ENCODE results near the gene SMIM35. TPM values are rescaled to one million over a fixed set of nuclear protein-coding genes. Genes with fewer than 3 reads are reported as not detected.

The SMIM35 gene
- polyA plus RNA-seq, 1 of the 3 experiments (the other 2 are of a cell fraction) = not detected

- no peaks in the 10 kb centered on the region for H4K20me1 ChIP-seq (ENCODE audit: insufficient read depth)
- 5% methylated on average over 3 of the region's 3 CpGs for WGBS (ENCODE audit: low lambda C conversion rate)
- no peaks in the 10 kb centered on the region for H3K79me2 ChIP-seq (ENCODE audit: insufficient read depth)
- H3K4me1 ChIP-seq (ENCODE audit: control insufficient read depth in 1 of 2, insufficient read depth in 2 of 2, low read depth in 1 of 2, low read length in 1 of 2) = no peaks in the 10 kb centered on the region; a peak in 1 of 4 replicates
- H3K9ac ChIP-seq = no peak overlapping the region
- no peak overlapping the region for H3K4me3 ChIP-seq (ENCODE audit: low read depth in 2 of 2, low read length in 1 of 2)
- 0 out of 2 replicates have a peak, but pooled peaks cover 4% of the 10 kb centered on the region for H3K9me3 ChIP-seq
- H2AFZ ChIP-seq (ENCODE audit: low read depth) = no peak overlapping the region
- H3K4me2 ChIP-seq = no peak overlapping the region
- DNase-seq = no peak
- H3K9me2 ChIP-seq = no peaks in the 10 kb centered on the region
- CTCF ChIA-PET = no interaction called here
- H3K27me3 ChIP-seq (ENCODE audit: insufficient read depth) = no peaks in the 10 kb centered on the region; the same call in 1 of the 2 replicates
- TF ChIP-seq IRF3 (IDR thresholded peaks at IDR 0.05; ENCODE audit: low read depth, low read length) = no peak
- no peak for TF ChIP-seq TEAD4 (IDR thresholded peaks at IDR 0.05; ENCODE audit: borderline replicate concordance, insufficient read depth)
- TF ChIP-seq FOXJ3 (CRISPR knock-in tag; IDR thresholded peaks at IDR 0.05) = no peak
- TF ChIP-seq FOSL2 (IDR thresholded peaks at IDR 0.05; ENCODE audit: borderline replicate concordance, low read depth) = no peak
- TF ChIP-seq EZH2phosphoT487 (IDR thresholded peaks at IDR 0.05; ENCODE audit: borderline replicate concordance, low read depth) = no peak
- no peak for TF ChIP-seq MEF2A (IDR thresholded peaks at IDR 0.05; ENCODE audit: borderline replicate concordance, low read depth)
- no peak for TF ChIP-seq RXRA (IDR thresholded peaks at IDR 0.05; ENCODE audit: borderline replicate concordance, low read depth)
- no peak for TF ChIP-seq EP300 (IDR thresholded peaks at IDR 0.05; ENCODE audit: borderline replicate concordance in 1 of 2, low read depth in 1 of 2, low read length in 1 of 2)
- no peak for TF ChIP-seq CTCF (IDR thresholded peaks at IDR 0.05)
- TF ChIP-seq USF1 (IDR thresholded peaks at IDR 0.05; ENCODE audit: borderline replicate concordance, low read depth) = no peak
- no peak for TF ChIP-seq TCF12 (IDR thresholded peaks at IDR 0.05)
- no peak for TF ChIP-seq FOXM1 (IDR thresholded peaks at IDR 0.05; ENCODE audit: low read depth)
- H3F3A ChIP-seq (replicated peaks; ENCODE audit: insufficient read depth) = no peaks in the 10 kb centered on the region
- POLR2A ChIA-PET = no interaction called here
- no peaks in the 10 kb centered on the region for H3K36me3 ChIP-seq (replicated peaks in 1 of 2; ENCODE audit: control insufficient read depth in 1 of 2, insufficient read depth in 2 of 2, low read length in 1 of 2)
- H3K27ac ChIP-seq (ENCODE audit: low read depth in 2 of 2, low read length in 1 of 2) = no peak overlapping the region
Measured at GRCh38 chr11:118017111-118017510, 69.7 kb downstream of the SMIM35 start.

GRCh38 chr11:118016104-118016503 is 70.7 kb downstream of the SMIM35 start:
- Histone ChIP-seq H2AFZ (ENCODE audit: low read depth) (no peak overlapping the region), H3K4me2 (no peak overlapping the region), H3F3A (replicated peaks; ENCODE audit: insufficient read depth) (no peaks in the 10 kb centered on the region), H3K4me3 (ENCODE audit: low read depth in 2 of 2, low read length in 1 of 2) (no peak overlapping the region), H3K4me1 (ENCODE audit: control insufficient read depth in 1 of 2, insufficient read depth in 2 of 2, low read depth in 1 of 2, low read length in 1 of 2) (no peaks in the 10 kb centered on the region; a peak in 1 of 4 replicates), H3K9ac (no peak overlapping the region), H4K20me1 (ENCODE audit: insufficient read depth) (no peaks in the 10 kb centered on the region), H3K36me3 (replicated peaks in 1 of 2; ENCODE audit: control insufficient read depth in 1 of 2, insufficient read depth in 2 of 2, low read length in 1 of 2) (no peaks in the 10 kb centered on the region), H3K9me3 (0 out of 2 replicates have a peak, but pooled peaks cover 4% of the 10 kb centered on the region), H3K79me2 (ENCODE audit: insufficient read depth) (no peaks in the 10 kb centered on the region), H3K27ac (ENCODE audit: low read depth in 2 of 2, low read length in 1 of 2) (no peak overlapping the region), H3K27me3 (ENCODE audit: insufficient read depth) (no peaks in the 10 kb centered on the region; the same call in 1 of the 2 replicates), H3K9me2 (no peaks in the 10 kb centered on the region)
- 7% methylated on average over 3 of the region's 4 CpGs for WGBS (ENCODE audit: low lambda C conversion rate)
- DNase-seq = no peak
- ChIA-PET POLR2A (no interaction called here), CTCF (interaction anchor here (1.3 to 2.5 kb wide), 3 partner anchors 8 to 69 kb away, joined by 3 to 9 read pairs (median 7); no protein-coding TSS in a partner anchor)
- TF ChIP-seq GATA2 (CRISPR knock-in tag; IDR thresholded peaks at IDR 0.05) (no peak), GABPA (IDR thresholded peaks at IDR 0.05; ENCODE audit: low read depth) (no peak), YY1 (IDR thresholded peaks at IDR 0.05; ENCODE audit: low read depth) (no peak), RXRA (IDR thresholded peaks at IDR 0.05; ENCODE audit: borderline replicate concordance, low read depth) (no peak), TAF1 (IDR thresholded peaks at IDR 0.05; ENCODE audit: borderline replicate concordance, low read depth, low read length) (no peak), ZBTB33 (IDR thresholded peaks at IDR 0.05; ENCODE audit: borderline replicate concordance, low read depth) (no peak), EZH2phosphoT487 (IDR thresholded peaks at IDR 0.05; ENCODE audit: borderline replicate concordance, low read depth) (no peak), MAX (IDR thresholded peaks at IDR 0.05; ENCODE audit: low read depth) (no peak), USF1 (IDR thresholded peaks at IDR 0.05; ENCODE audit: borderline replicate concordance, low read depth) (no peak), USF2 (IDR thresholded peaks at IDR 0.05; ENCODE audit: borderline replicate concordance, low read depth, low read length) (no peak), RAD21 (IDR thresholded peaks at IDR 0.05; ENCODE audit: low read length) (no peak)

Data from SK-N-SH (cell line).